ENCODE data around the gene SLC2A11.
A peak's percentile ranks its signal among the peaks of the same experiment; 100 is the strongest.
"Not testable (repeated sequence)": the region's sequence is repeated elsewhere in the genome, so short reads cannot be mapped to it uniquely, and the experiment has no call there.

SLC2A11 gene

DNA sequence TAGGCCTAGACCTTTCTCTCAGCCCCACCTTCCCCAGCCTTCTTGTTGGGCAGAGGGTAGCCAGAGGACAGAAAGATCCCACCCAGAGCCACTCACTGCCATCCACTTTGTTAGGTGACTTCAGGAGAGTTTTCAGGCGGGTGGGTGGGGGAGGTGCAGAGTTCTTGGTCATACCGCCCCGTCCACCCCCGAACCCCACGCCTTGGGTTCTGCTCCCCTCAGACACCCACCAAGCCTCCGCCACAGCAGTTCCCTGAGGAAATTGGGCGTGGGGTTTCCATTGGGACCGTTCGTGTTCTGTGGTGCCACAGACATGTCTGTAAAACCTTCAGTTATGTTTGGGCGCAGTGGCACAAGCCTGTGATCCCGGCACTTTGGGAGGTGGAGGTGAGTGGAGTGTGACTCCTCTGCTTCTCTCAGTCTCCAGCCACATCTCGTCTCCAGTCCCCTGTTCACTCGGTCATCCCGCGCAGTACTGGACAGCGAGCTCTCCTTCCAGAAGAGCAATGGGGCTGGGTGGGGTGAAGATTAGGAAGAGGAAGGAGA lies 38.0 kb downstream of the SLC2A11 start:
- Histone ChIP-seq H3K36me3 (ENCODE audit: control insufficient read depth, low read depth, low read length) (peaks cover 19% of the 10 kb centered on the region), H3K4me3 (ENCODE audit: low read length) (peak overlapping the region; percentile 86), H3K9me3 (ENCODE audit: control insufficient read depth, low read depth, low read length) (no peaks in the 10 kb centered on the region), H3K4me1 (ENCODE audit: control insufficient read depth, low read depth, low read length) (peaks cover 25% of the 10 kb centered on the region), H3K27me3 (ENCODE audit: control insufficient read depth, insufficient read depth, low read length) (no peaks in the 10 kb centered on the region), H3K27ac (ENCODE audit: low read length) (peak overlapping the region; percentile 90), H3K9ac (ENCODE audit: low read length) (peak overlapping the region; percentile 97)

DNA sequence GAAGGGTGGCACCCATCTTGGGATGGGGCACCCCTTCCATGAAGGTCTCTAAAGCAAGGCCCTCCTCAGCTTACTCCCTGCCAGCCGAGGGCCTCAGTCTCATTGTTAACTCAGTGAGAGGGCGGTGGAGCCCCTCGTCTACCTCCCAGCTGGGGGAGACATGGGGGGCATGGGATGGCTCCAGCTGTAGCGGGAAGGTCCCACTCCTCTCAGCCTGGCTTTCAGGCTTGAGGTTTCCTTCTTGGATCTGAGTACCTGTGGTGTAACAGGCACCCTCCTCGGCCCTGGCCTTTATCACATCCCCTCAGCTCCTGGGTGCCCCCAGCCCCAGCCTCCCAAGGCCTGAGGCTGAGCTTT lies 38.5 kb downstream of the SLC2A11 start:
- Histone ChIP-seq H3K4me3 (ENCODE audit: low read length) (peak overlapping the region; percentile 86), H3K27me3 (ENCODE audit: control insufficient read depth, insufficient read depth, low read length) (no peaks in the 10 kb centered on the region), H3K27ac (ENCODE audit: low read length) (no peak overlapping the region), H3K4me1 (ENCODE audit: control insufficient read depth, low read depth, low read length) (peaks cover 25% of the 10 kb centered on the region), H3K9ac (ENCODE audit: low read length) (no peak overlapping the region), H3K36me3 (ENCODE audit: control insufficient read depth, low read depth, low read length) (peaks cover 19% of the 10 kb centered on the region), H3K9me3 (ENCODE audit: control insufficient read depth, low read depth, low read length) (no peaks in the 10 kb centered on the region)

DNA sequence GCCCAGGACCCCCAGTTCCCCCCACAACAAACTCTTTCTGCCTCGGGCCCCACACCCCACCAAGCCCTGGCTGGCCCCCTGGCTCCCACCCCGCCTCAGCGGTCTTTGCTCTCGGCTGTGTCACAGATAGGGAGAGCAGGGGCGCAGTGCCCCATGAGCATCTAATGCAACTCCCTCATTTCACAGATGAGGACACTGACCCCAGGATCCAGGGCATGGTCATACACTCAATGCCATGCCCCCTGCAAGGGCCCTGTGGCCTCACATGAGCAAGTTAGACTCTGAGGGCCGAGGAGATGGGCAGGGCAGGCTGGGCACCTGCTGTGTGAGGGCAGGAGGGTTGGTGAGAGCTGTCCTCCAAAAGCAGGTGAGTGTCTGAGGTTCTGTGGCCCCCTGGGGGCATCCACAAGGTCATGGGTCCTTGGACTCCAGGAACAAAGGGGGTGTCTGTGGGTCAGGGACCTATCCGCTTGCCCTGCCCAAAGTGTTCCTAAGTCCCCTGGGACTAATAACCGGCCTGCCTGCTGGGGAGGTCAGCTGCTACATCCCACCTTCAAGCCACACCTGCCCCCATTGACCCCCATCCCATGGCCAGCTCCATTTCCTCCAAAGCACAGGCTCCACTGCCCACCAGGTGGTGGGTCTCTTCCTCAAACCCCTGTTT lies 39.0 kb downstream of the SLC2A11 start:
- H3K9me3 ChIP-seq (ENCODE audit: control insufficient read depth, low read depth, low read length): no peaks in the 10 kb centered on the region
- H3K4me1 ChIP-seq (ENCODE audit: control insufficient read depth, low read depth, low read length): peaks cover 25% of the 10 kb centered on the region
- H3K9ac ChIP-seq (ENCODE audit: low read length): no peak overlapping the region
- no peaks in the 10 kb centered on the region for H3K27me3 ChIP-seq (ENCODE audit: control insufficient read depth, insufficient read depth, low read length)
- H3K27ac ChIP-seq (ENCODE audit: low read length): no peak overlapping the region
- H3K4me3 ChIP-seq (ENCODE audit: low read length): no peak overlapping the region
- H3K36me3 ChIP-seq (ENCODE audit: control insufficient read depth, low read depth, low read length): peaks cover 19% of the 10 kb centered on the region

DNA sequence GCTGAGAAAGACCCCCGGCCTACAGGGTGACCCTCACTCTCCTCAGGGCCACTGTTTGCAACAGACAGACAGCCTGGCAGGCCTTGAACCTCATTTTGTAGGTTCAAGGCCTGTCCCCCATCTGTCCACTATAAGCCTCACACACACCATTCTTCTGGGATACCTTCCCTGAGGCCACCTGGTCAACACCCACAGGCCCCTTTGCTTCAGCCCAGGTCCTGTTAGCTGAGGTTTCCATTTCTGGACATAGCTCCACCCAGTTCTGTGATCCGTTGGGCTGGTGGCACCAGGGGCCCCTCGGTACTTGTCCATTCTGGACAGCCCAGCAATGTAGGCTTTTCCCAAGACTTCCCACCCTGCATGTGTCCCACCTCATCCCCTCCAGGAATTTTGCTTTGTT lies 39.6 kb downstream of the SLC2A11 start:
- Histone ChIP-seq H3K4me3 (ENCODE audit: low read length) (no peak overlapping the region), H3K36me3 (ENCODE audit: control insufficient read depth, low read depth, low read length) (peaks cover 19% of the 10 kb centered on the region), H3K4me1 (ENCODE audit: control insufficient read depth, low read depth, low read length) (peaks cover 25% of the 10 kb centered on the region), H3K9ac (ENCODE audit: low read length) (no peak overlapping the region), H3K9me3 (ENCODE audit: control insufficient read depth, low read depth, low read length) (no peaks in the 10 kb centered on the region), H3K27ac (ENCODE audit: low read length) (no peak overlapping the region), H3K27me3 (ENCODE audit: control insufficient read depth, insufficient read depth, low read length) (no peaks in the 10 kb centered on the region)

DNA sequence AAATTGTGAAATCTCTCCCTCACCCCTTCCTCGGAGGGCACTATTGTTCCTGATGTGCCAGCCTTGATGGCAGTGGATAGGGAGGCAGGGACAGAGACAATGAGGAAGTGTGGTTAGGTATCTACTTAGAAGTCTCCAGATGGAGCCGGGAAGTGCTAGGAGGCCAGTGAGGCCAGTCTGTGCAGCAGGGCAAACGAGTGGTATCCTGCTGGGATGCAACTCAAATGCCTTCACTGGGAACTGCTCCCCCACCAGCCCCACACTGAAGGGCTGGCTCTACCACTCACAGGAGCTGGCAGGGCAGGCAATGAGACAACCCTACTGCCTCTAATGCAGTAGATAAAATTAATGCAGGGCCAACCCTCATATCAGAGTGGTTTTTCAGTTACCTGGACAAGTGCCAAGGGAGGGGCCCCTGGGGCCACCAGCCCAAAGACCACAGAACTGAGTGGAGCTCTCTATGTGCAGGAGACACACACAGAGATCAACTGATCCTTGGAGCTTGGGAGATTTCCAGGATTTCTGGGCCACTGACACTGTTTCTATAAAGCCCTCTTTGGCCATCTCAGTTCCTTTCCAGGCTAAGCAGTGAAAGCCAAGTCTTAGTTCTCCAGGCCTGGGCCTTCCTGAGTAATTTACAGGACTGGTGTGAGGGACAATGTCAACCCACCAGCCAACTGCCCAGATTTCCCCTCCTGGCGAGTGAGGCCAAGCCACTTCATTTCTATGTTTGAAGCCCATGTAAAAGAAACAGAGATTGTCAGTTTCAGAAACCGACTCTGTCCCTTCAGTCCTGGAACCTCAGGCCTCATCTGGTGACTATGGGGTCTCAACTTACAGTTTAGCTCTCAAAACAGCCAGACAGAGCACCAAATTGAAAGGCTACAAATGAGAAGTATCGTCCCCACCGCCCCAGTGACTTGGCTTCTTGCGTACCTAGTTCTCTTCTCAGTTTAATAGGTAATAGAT lies 40.6 kb downstream of the SLC2A11 start:
- Histone ChIP-seq H3K27ac (ENCODE audit: low read length) (no peak overlapping the region), H3K4me1 (ENCODE audit: control insufficient read depth, low read depth, low read length) (peaks cover 18% of the 10 kb centered on the region), H3K27me3 (ENCODE audit: control insufficient read depth, insufficient read depth, low read length) (no peaks in the 10 kb centered on the region), H3K9ac (ENCODE audit: low read length) (no peak overlapping the region), H3K9me3 (ENCODE audit: control insufficient read depth, low read depth, low read length) (no peaks in the 10 kb centered on the region), H3K36me3 (ENCODE audit: control insufficient read depth, low read depth, low read length) (peaks cover 19% of the 10 kb centered on the region), H3K4me3 (ENCODE audit: low read length) (no peak overlapping the region)

DNA sequence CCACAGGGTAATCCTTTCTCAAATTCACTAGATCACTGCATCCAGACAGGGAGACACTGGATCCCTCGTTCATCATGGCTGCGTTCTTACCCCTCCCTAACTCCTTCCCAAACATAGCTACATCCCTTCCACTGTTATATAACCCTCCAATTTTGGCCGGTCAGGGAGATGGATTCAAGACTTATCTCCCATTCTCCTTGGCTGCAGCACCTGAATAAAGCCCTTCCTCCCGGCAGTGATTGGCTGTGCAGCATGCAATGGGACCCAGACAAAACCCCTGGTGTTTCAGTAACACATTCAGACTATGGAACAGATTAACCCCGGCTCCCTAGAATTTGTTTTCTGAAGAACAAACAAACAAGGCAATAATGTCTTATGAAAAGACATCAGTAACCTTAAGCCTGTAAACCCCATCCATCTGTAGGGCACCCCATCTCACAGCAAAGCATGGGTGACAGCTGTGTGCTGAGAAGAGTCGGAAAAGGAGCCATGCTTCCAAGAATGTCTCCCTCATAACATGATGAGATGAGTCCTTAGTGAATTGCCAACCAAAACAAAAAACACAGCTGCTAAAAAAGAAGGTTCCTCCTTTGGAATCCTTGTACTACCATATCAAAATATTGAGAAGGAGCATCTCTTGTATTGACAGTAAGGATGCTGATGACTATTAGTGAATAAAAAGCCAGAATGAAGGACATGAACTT lies 41.5 kb downstream of the SLC2A11 start:
- no peak overlapping the region for H3K27ac ChIP-seq (ENCODE audit: low read length)
- peaks cover 12% of the 10 kb centered on the region for H3K4me1 ChIP-seq (ENCODE audit: control insufficient read depth, low read depth, low read length)
- H3K27me3 ChIP-seq (ENCODE audit: control insufficient read depth, insufficient read depth, low read length): no peaks in the 10 kb centered on the region
- no peak overlapping the region for H3K9ac ChIP-seq (ENCODE audit: low read length)
- H3K4me3 ChIP-seq (ENCODE audit: low read length): no peak overlapping the region
- H3K36me3 ChIP-seq (ENCODE audit: control insufficient read depth, low read depth, low read length): peaks cover 19% of the 10 kb centered on the region
- H3K9me3 ChIP-seq (ENCODE audit: control insufficient read depth, low read depth, low read length): no peaks in the 10 kb centered on the region

DNA sequence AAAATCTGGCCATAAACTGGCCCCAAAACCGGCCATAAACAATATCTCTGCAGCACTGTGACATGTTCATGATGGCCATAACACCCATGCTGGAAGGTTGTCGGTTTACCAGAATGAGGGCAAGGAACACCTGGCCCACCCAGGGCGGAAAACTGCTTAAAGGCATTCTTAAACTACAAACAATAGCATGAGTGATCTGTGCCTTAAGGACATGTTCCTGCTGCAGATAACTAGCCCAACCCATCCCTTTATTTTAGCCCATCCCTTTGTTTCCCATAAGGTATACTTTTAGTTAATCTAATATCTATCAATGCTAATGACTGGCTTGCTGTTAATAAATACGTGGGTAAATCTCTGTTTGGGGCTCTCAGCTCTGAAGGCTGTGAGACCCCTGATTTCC lies 42.6 kb downstream of the SLC2A11 start:
- not testable (repeated sequence) for H3K4me3 ChIP-seq (ENCODE audit: low read length)
- H3K36me3 ChIP-seq (ENCODE audit: control insufficient read depth, low read depth, low read length): peaks cover 19% of the 10 kb centered on the region

DNA sequence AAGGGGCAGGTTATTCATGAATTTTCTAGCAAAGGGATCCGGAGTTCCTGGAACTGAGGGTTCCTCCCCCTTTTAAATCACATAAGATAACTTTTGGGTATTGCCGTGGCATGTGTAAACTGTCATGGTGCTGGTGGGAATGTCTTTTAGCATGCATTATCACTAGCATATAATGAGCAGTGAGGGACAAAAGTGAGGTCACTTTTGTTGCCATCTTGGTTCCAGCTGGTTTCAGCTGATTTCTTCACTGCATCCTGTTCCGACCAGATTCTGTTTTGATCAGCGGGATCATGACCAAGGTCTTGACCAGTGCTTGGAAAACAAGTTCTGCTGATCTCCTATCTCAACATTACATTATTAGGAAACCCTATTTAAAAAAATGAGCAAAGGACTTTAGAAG lies 43.9 kb downstream of the SLC2A11 start:
- H3K4me1 ChIP-seq (ENCODE audit: control insufficient read depth, low read depth, low read length): peaks cover 5% of the 10 kb centered on the region
- no peaks in the 10 kb centered on the region for H3K9me3 ChIP-seq (ENCODE audit: control insufficient read depth, low read depth, low read length)
- H3K36me3 ChIP-seq (ENCODE audit: control insufficient read depth, low read depth, low read length): peaks cover 8% of the 10 kb centered on the region
- no peak overlapping the region for H3K4me3 ChIP-seq (ENCODE audit: low read length)
- no peaks in the 10 kb centered on the region for H3K27me3 ChIP-seq (ENCODE audit: control insufficient read depth, insufficient read depth, low read length)
- no peak overlapping the region for H3K27ac ChIP-seq (ENCODE audit: low read length)
- H3K9ac ChIP-seq (ENCODE audit: low read length): no peak overlapping the region

More for the DNA sequence above, 42.6 kb downstream of the SLC2A11 start:
- H3K27me3 ChIP-seq (ENCODE audit: control insufficient read depth, insufficient read depth, low read length); H3K9ac ChIP-seq (ENCODE audit: low read length); H3K9me3 ChIP-seq (ENCODE audit: control insufficient read depth, low read depth, low read length); H3K27ac ChIP-seq (ENCODE audit: low read length): not testable (repeated sequence)
- peaks cover 12% of the 10 kb centered on the region for H3K4me1 ChIP-seq (ENCODE audit: control insufficient read depth, low read depth, low read length)

DNA sequence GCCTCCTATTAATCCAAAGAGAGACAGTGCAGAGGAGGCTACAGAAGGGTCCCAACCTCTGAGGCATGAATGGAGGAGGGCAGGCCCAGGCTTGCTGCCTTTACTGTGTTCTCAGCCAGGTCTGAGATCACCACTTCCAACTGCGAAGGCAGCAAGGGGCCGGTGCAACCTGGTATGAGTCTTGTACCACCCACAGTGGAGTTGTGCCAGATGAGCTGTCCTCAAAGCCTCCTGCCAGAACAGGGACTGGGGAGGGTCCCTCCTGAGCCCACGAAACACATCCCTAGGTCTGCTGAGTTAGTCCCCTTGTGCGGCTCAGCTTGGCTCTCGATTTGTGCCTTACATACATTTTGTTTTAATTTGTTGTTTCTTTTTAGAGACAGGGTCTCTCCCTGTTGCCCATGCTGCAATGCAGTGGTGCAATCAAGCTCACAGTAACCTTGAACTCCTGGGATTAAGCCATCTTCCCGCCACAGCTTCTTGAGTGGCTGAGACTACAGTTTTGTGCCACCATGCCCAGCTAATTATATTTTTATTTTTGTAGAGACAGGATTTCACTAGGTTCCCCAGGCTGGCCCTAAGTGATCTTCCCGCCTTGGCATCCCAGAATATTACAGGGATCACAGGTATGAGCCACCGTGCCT lies 45.8 kb downstream of the SLC2A11 start:
- no peak overlapping the region for H3K27ac ChIP-seq (ENCODE audit: low read length)
- H3K9ac ChIP-seq (ENCODE audit: low read length): no peak overlapping the region
- no peaks in the 10 kb centered on the region for H3K27me3 ChIP-seq (ENCODE audit: control insufficient read depth, insufficient read depth, low read length)
- peaks cover 3% of the 10 kb centered on the region for H3K4me1 ChIP-seq (ENCODE audit: control insufficient read depth, low read depth, low read length)
- no peak overlapping the region for H3K4me3 ChIP-seq (ENCODE audit: low read length)
- no peaks in the 10 kb centered on the region for H3K9me3 ChIP-seq (ENCODE audit: control insufficient read depth, low read depth, low read length)
- no peaks in the 10 kb centered on the region for H3K36me3 ChIP-seq (ENCODE audit: control insufficient read depth, low read depth, low read length)

DNA sequence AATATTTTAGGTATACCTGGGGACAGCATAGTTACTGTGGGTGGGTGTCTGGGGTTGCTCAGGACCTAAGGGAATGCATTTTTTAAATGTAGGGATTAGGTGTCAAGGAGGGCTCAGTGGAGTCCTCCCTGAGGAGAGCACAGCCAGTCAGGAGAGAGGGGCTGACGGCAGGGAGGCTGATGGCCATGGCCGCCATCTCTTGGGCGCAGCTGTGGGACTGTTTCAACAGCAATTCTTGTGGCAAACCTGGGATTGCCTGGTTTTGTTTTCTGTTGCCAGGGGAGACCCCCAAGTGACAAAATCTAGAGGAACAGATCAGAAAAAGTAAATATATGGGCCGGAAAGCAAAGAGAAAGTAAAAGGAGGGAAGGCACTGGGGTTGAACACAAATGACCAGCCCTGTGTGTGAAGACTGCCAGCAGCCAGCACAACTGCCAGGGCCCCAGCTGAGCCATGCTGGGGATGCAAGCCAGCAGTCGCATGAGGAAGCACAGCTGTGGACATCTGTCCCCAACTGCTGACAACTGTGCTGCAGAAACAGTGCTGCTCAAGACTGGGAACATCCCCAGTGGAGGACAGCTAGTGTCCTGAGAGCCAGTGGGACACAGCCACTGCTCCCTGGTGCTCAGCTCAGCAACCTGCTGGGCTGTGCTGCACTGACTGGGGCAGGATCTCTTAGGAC lies 47.0 kb downstream of the SLC2A11 start:
- Histone ChIP-seq H3K4me1 (ENCODE audit: control insufficient read depth, low read depth, low read length) (peaks cover 16% of the 10 kb centered on the region), H3K9ac (ENCODE audit: low read length) (no peak overlapping the region), H3K27ac (ENCODE audit: low read length) (no peak overlapping the region), H3K4me3 (ENCODE audit: low read length) (no peak overlapping the region), H3K36me3 (ENCODE audit: control insufficient read depth, low read depth, low read length) (no peaks in the 10 kb centered on the region), H3K9me3 (ENCODE audit: control insufficient read depth, low read depth, low read length) (no peaks in the 10 kb centered on the region), H3K27me3 (ENCODE audit: control insufficient read depth, insufficient read depth, low read length) (no peaks in the 10 kb centered on the region)

All from iPS-18a (cell line).